Mesendoderm (in vitro differentiated cells): ENCODE measurements around the gene COL18A1.

Source experiments
- DNase-seq: peaks from one replicate; pipeline ENCODE4 v3.0.0; 2013
- H2AK5ac ChIP-seq: 2 replicates; pipeline ENCODE4 v1.6.1; 2013; ENCODE audit warnings: low read length, inconsistent platforms
- H2BK120ac ChIP-seq: 2 replicates; pipeline ENCODE4 v1.6.1; 2013; ENCODE audit warnings: low read depth, mild to moderate bottlenecking, low read length, moderate library complexity, mixed read lengths
- H2BK15ac ChIP-seq: replicated peaks from 2 replicates; pipeline ENCODE4 v1.6.1; 2013; ENCODE audit warnings: low read depth, mild to moderate bottlenecking, moderate library complexity
- H2BK5ac ChIP-seq: 2 replicates; pipeline ENCODE4 v1.6.1; 2013; ENCODE audit warnings: low read length, inconsistent platforms
- H3K18ac ChIP-seq: 2 replicates; pipeline ENCODE4 v1.6.1; 2013; ENCODE audit warnings: mild to moderate bottlenecking, low read length, mixed read lengths
- H3K23ac ChIP-seq: one replicate; pipeline ENCODE4 v1.6.1; 2013; ENCODE audit warnings: low read length
- H3K27ac ChIP-seq: 2 replicates; pipeline ENCODE4 v1.5.1; 2013; ENCODE audit warnings: low read depth, mild to moderate bottlenecking, inconsistent platforms, low read length, moderate library complexity
- H3K27me3 ChIP-seq: 2 replicates; pipeline ENCODE4 v1.6.1; 2013; ENCODE audit warnings: low read length, control low read depth, mild to moderate bottlenecking, inconsistent platforms; ENCODE audit not compliant: insufficient read depth, poor library complexity
- H3K36me3 ChIP-seq: 2 replicates; pipeline ENCODE4 v1.6.1; 2013; ENCODE audit warnings: low read length, inconsistent platforms; ENCODE audit not compliant: control insufficient read depth, insufficient read depth
- H3K4ac ChIP-seq: one replicate; pipeline ENCODE4 v1.6.1; 2013; ENCODE audit warnings: low read depth, mild to moderate bottlenecking, low read length, moderate library complexity
- H3K4me1 ChIP-seq: 2 replicates; pipeline ENCODE4 v1.6.1; 2013; ENCODE audit warnings: low read depth, low read length, inconsistent platforms; ENCODE audit not compliant: control insufficient read depth
- H3K4me2 ChIP-seq: 2 replicates; pipeline ENCODE4 v1.6.1; 2013; ENCODE audit warnings: low read length
- H3K4me3 ChIP-seq: 2 replicates; pipeline ENCODE4 v1.5.1; 2013; ENCODE audit warnings: mild to moderate bottlenecking, low read length
- H3K56ac ChIP-seq: one replicate; pipeline ENCODE4 v1.6.1; 2013; ENCODE audit warnings: low read length
- H3K79me1 ChIP-seq: 2 replicates; pipeline ENCODE4 v1.6.1; 2013; ENCODE audit warnings: low read length, inconsistent platforms
- H3K79me2 ChIP-seq: 2 replicates; pipeline ENCODE4 v1.6.1; 2013; ENCODE audit warnings: mild to moderate bottlenecking, low read length; ENCODE audit not compliant: control insufficient read depth, insufficient read depth
- H3K9ac ChIP-seq: 2 replicates; pipeline ENCODE4 v1.6.1; 2013; ENCODE audit warnings: low read length, inconsistent platforms
- H4K5ac ChIP-seq: one replicate; pipeline ENCODE4 v1.6.1; 2013; ENCODE audit warnings: low read length
- H4K8ac ChIP-seq: one replicate; pipeline ENCODE4 v1.6.1; 2013; ENCODE audit warnings: low read depth, mild to moderate bottlenecking, control low read depth, low read length, moderate library complexity
- WGBS: extraction: QIAGEN DNeasy Blood & Tissue Kit; methylation state at CpG from one replicate; pipeline ENCODE4 v1.1.7; 2013; ENCODE audit warnings: low lambda C conversion rate, missing lambda C conversion rate; ENCODE audit not compliant: insufficient coverage; ENCODE audit errors: extremely low coverage; 5-methylcytosine and 5-hydroxymethylcytosine counted together

The COL18A1 gene

GRCh38 chr21:45491623-45492022, 86.7 kb downstream of the COL18A1 start:
- no peak for DNase-seq
- H3K23ac ChIP-seq: no peak overlapping the region
- no peak overlapping the region for H3K56ac ChIP-seq
- no peaks in the 10 kb centered on the region for H3K27me3 ChIP-seq
- no peak overlapping the region for H3K18ac ChIP-seq
- H3K4me3 ChIP-seq: no peak overlapping the region
- no peak overlapping the region for H3K4ac ChIP-seq
- no peak overlapping the region for H4K8ac ChIP-seq
- H3K36me3 ChIP-seq: peaks cover 2% of the 10 kb centered on the region
- no peak overlapping the region for H4K5ac ChIP-seq
- H2BK5ac ChIP-seq: no peak overlapping the region
- H3K79me2 ChIP-seq: no peaks in the 10 kb centered on the region
- H2BK120ac ChIP-seq: no peak overlapping the region
- H3K27ac ChIP-seq: no peak overlapping the region
- H3K4me1 ChIP-seq: no peaks in the 10 kb centered on the region
- no CpG with 5 or more reads among the region's 9 CpGs for WGBS
- H2AK5ac ChIP-seq: no peak overlapping the region
- H3K4me2 ChIP-seq: no peak overlapping the region
- H2BK15ac ChIP-seq: no peak overlapping the region
- H3K79me1 ChIP-seq: no peaks in the 10 kb centered on the region
- H3K9ac ChIP-seq: no peak overlapping the region

GRCh38 chr21:45492765-45493164, 87.8 kb downstream of the COL18A1 start:
- WGBS: no CpG with 5 or more reads among the region's 20 CpGs
- Histone ChIP-seq H3K79me2 (no peaks in the 10 kb centered on the region), H4K5ac (no peak overlapping the region), H3K27ac (no peak overlapping the region), H2AK5ac (no peak overlapping the region), H3K4ac (no peak overlapping the region), H3K27me3 (no peaks in the 10 kb centered on the region), H3K23ac (no peak overlapping the region), H2BK5ac (no peak overlapping the region), H3K36me3 (peaks cover 2% of the 10 kb centered on the region), H3K56ac (no peak overlapping the region), H3K18ac (no peak overlapping the region), H3K4me2 (no peak overlapping the region), H3K9ac (no peak overlapping the region), H3K4me3 (no peak overlapping the region), H4K8ac (no peak overlapping the region), H2BK120ac (no peak overlapping the region), H3K79me1 (no peaks in the 10 kb centered on the region), H2BK15ac (no peak overlapping the region), H3K4me1 (no peaks in the 10 kb centered on the region)
- no peak for DNase-seq

- H3K79me2 ChIP-seq: no peaks in the 10 kb centered on the region
- no peak overlapping the region for H3K4me2 ChIP-seq
- no peak overlapping the region for H3K18ac ChIP-seq
- no peak overlapping the region for H4K8ac ChIP-seq
- H3K36me3 ChIP-seq: peaks cover 2% of the 10 kb centered on the region
- no peaks in the 10 kb centered on the region for H3K4me1 ChIP-seq
- no peak overlapping the region for H2BK120ac ChIP-seq
- no peak overlapping the region for H3K56ac ChIP-seq
- H2BK5ac ChIP-seq: no peak overlapping the region
- no peak overlapping the region for H3K27ac ChIP-seq
- H3K4ac ChIP-seq: no peak overlapping the region
- H3K27me3 ChIP-seq: no peaks in the 10 kb centered on the region
- WGBS: no CpG with 5 or more reads among the region's 21 CpGs
- H3K79me1 ChIP-seq: no peaks in the 10 kb centered on the region
- no peak for DNase-seq
- no peak overlapping the region for H3K4me3 ChIP-seq
- no peak overlapping the region for H3K23ac ChIP-seq
- H2AK5ac ChIP-seq: no peak overlapping the region
- H2BK15ac ChIP-seq: no peak overlapping the region
- H4K5ac ChIP-seq: no peak overlapping the region
- no peak overlapping the region for H3K9ac ChIP-seq
Observed at GRCh38 chr21:45493401-45494001, 88.5 kb downstream of the COL18A1 start.

- Histone ChIP-seq H3K56ac (no peak overlapping the region), H3K23ac (no peak overlapping the region), H3K36me3 (peaks cover 2% of the 10 kb centered on the region), H3K4me1 (no peaks in the 10 kb centered on the region), H2BK15ac (no peak overlapping the region), H2AK5ac (no peak overlapping the region), H3K79me2 (no peaks in the 10 kb centered on the region), H3K4ac (no peak overlapping the region), H3K4me3 (no peak overlapping the region), H4K8ac (no peak overlapping the region), H2BK5ac (no peak overlapping the region), H3K9ac (no peak overlapping the region), H3K27ac (no peak overlapping the region), H3K18ac (no peak overlapping the region), H3K79me1 (no peaks in the 10 kb centered on the region), H3K4me2 (no peak overlapping the region), H2BK120ac (no peak overlapping the region), H4K5ac (no peak overlapping the region), H3K27me3 (no peaks in the 10 kb centered on the region)
- no peak for DNase-seq
- no CpG with 5 or more reads among the region's 27 CpGs for WGBS
Observed at GRCh38 chr21:45494135-45494850, 89.3 kb downstream of the COL18A1 start.

GRCh38 chr21:45494851-45495680, 90.1 kb downstream of the COL18A1 start:
- DNase-seq: no peak
- Histone ChIP-seq H3K4me1 (no peaks in the 10 kb centered on the region), H3K79me1 (no peaks in the 10 kb centered on the region), H4K8ac (no peak overlapping the region), H3K36me3 (peaks cover 2% of the 10 kb centered on the region), H3K23ac (no peak overlapping the region), H3K27ac (no peak overlapping the region), H3K4me2 (no peak overlapping the region), H3K18ac (no peak overlapping the region), H2BK15ac (no peak overlapping the region), H3K27me3 (no peaks in the 10 kb centered on the region), H2BK120ac (no peak overlapping the region), H3K79me2 (no peaks in the 10 kb centered on the region), H4K5ac (no peak overlapping the region), H3K56ac (no peak overlapping the region), H2BK5ac (no peak overlapping the region), H3K4ac (no peak overlapping the region), H3K9ac (no peak overlapping the region), H2AK5ac (no peak overlapping the region), H3K4me3 (no peak overlapping the region)
- WGBS: no CpG with 5 or more reads among the region's 30 CpGs
